Activated CD8-positive, alpha-beta memory T cell treated with anti-CD3 and anti-CD28 coated beads, Interleukin-2, amount 50 U/mL, for 4 hours (primary cell): ENCODE results near the gene PHF20.
"Not testable (repeated sequence)": the region's sequence is repeated elsewhere in the genome, so short reads cannot be mapped to it uniquely, and the experiment has no call there.

ENCODE experiments used
- DNase-seq: peaks from one replicate; pipeline ENCODE4 v3.0.0-alpha.2; 2020

The PHF20 gene

DNA sequence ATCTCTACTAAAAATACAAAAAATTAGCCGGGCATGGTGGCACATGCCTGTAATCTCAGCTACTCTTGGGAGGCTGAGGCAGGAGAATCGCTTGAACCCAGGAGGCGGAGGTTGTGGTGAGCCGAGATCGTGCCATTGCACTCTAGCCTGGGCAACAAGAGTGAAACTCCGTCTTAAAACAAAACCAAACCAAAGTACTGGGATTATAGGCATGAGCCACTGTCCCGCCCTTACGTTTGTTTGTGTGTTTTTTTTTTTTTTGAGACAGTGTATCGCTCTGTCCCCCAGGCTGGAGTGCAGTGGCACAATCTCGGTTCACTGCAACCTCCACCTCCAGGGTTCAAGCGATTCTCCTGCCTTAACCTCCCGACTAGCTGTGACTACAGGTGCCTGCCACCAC, 12.0 kb downstream of the PHF20 start:
- DNase-seq: not testable (repeated sequence)

DNA sequence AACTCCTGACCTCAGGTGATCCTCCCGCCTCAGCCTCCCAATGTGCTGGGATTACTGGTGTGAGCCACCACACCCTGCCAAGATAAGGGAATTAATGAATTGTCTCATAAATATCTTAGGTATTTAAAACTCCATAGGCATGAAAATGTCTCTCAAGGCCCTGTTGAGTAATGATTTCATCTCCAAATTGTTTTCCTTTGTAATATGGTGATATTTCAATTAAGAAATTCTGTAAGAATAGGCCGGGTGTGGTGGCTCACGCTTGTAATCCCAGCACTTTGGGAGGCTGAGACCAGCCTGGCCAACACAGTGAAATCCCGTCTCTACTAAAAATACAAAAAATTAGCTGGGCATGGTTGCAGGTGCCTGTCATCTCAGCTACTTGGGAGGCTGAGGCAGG, 13.7 kb downstream of the PHF20 start:
- not testable (repeated sequence) for DNase-seq

DNA sequence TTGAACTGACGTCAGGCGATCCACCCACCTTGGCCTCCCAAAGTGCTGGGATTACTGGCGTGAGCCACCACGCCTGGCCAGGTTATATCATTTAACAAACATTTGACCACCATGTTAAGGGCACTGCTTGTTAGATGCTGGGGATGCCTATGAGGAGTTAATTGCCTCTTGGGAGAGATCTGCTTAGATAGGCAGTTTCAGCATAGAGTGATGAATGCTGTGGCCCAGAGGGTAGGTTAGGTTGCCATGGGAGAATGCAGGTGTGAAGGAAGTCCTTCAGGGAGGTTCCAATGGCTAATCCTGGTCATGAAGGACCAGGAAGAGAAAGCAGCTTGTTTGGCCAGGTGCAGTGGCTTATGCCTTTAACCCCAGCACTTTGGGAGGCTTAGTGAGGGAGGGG, 17.0 kb downstream of the PHF20 start:
- no peak for DNase-seq

DNA sequence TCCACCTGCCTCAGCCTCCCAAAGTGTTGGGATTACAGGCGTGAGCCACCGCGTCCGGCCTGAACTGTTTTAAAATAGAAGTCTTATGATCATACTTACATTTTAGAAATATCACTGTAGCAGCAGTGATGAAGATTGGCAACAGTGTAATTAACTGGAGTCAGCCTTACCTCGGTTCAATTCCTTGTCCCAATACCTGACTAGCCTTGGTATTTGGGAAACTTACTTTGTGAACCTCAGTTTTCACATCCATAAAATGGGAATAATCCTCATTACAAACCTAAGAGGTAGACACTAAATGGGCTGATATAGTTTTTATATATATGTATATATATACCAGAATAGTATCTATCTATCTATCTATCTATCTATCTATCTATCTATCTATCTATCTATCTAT, 19.3 kb downstream of the PHF20 start:
- no peak for DNase-seq

DNA sequence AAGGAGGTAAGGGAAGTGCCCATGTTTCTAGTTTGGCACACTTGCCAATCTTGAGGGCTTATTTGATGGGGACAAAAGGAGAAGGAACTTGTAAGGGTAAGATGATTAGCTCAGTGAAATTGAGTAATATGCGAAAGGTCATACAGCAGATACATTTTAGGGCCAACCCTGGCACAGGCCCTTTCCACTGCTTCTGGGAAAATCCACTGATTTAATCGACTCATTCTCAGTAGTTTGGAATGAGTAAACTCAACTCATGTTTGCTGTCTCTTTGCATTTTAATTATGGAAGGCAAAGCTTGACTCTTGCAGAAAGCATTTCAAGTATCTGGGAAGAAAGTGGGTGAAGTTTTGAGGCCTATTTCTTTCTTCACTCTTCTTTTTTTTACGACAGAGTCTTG, 20.0 kb downstream of the PHF20 start:
- DNase-seq: no peak

DNA sequence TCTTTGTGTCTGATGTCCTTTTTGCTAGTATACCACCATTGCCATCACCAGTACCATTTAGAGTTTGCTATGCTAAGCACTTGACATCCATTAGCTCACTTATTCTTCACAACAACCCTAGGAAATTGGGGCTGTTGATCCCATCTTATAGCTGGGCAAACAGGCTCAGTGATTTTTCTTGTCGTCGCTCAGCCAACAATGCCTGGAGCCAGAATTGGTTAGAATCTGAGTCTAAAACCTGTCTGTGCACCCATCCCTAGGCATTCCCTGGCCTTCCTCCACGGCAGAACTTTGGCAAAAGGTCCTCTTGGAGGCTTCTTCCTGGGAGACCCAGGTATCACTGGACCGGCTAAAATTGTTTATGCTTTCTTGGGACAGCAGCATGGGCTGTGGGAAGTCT, 20.9 kb downstream of the PHF20 start:
- DNase-seq: no peak

DNA sequence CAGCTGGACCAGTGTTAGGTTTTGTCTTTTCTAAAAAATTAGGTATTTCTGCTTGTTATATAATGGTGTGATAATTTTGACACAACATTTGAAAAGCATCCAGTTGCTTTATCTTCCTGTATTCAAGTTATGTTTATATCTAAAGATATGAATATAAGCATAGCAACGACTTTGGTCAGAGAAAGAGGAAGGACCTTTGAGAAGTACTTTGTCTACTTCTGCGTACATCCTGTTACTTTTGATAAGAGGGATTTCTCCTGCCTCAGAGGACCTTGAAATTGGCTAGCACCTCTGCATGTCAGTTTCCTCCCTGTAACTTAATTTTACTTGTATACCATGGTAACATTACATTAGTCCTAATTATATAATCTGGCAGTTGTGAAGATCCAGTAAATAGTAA, 24.8 kb downstream of the PHF20 start:
- DNase-seq: no peak

DNA sequence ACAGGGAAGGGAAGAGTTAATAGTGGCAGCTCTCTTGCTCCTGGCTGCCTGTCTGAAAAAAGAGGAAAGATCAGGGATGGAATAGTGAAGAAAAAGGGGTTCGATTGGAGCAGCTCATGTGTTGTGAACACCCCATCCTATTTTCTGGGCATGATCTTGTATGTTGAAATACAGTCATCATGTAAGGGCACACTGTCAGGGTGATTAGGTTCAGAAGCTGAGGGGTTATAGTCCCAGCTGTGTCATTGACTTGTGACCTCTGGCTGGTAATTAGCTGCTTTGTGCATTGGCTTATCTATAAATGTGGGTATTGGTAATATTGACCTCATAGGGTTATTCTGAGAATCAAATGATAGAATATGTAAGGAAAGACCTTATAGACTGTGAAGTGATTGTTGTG, 30.1 kb downstream of the PHF20 start:
- DNase-seq: no peak

DNA sequence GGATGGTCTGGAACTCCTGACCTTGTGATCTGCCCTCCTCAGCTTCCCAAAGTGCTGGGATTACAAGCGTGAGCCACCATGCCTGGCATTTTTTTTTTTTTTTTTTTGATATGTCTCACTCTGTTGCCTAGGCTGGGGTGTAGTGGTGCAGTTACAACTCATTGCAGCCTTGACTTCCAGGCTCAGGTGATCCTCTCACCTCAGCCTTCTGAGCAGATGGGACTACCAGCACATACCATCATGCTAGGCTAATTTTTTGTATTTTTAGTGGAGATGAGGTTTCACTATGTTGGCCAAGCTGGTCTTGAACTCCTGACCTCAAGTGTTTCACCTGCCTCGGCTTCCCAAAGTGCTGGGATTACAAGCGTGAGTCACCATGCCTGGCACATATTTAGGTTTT, 34.3 kb downstream of the PHF20 start:
- DNase-seq: no peak

DNA sequence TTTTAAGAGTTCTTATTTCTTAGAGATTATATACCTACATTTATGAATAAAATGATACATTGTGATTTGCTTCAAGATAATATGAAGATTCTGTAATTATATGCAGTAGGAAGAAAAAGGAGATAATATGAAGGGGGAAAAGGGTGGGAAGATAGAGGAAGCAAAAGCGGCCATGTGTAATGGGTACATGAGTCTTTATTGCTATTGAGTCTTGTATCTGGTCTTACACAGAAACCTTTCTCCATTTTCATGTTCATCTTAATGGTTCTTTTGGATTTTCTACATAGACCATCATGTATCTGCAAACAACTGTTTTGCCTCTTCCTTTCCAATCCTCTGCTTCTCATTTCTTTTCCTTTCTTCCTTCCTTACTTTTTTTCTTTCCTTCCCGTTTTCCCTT, 36.1 kb downstream of the PHF20 start:
- DNase-seq: no peak

DNA sequence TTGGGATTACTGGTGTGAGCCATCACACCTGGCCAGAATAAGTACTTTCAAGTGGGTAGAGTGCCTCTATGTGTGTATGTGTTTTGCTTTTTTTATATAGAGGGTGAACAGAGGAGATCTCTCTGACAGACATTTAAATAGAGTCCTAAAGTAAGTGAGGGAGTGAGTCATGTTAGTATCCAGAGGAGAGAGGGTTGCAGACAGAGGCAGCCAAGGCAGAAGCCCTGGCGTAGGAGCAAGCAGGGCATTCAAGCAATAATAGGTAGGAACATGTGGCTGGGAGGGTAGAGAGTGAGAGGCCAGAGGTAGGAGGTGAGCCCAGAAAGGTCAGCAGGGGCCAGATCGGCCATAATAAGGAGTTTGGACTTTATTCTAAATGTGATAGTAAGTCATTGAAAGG, 48.9 kb downstream of the PHF20 start:
- DNase-seq: no peak

DNA sequence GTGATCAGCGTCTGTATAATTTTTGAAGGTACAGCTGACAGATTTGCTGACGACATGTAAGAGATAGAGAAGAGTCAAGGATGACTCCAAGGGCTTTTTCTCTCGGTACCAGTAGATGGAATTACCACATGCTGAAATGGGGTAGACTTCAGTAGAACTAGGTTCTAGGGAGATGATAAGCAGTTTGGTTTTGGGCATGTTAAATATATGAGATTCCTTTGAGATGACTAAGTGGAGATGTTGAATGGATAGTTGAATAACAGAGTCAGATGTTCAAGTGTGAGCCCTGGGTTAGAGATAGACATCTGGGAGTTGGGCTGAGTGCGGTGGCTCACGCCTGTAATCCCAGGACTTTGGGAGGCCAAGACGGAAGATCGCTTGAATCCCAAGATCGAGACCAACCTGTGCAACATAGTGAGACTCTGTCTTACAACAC, 50.0 kb downstream of the PHF20 start:
- DNase-seq: no peak

DNA sequence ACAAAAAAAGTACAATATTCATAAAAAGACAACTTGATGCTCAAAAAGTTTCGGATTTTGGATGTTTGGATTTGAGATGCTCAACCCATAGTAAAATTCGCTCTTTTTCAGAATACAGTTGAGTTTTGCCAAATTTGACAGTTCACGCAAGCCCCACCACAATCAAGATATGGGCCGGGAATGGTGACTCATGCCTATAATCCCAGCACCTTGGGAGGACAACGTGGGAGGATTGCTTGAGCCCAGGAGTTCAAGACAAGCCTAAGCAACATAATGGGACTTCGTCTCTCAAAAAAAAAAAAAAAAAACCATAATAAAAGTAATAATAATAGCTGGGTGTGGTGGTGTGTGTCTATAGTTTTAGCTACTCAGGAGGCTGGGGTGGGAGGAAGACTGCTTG, 51.3 kb downstream of the PHF20 start:
- no peak for DNase-seq

DNA sequence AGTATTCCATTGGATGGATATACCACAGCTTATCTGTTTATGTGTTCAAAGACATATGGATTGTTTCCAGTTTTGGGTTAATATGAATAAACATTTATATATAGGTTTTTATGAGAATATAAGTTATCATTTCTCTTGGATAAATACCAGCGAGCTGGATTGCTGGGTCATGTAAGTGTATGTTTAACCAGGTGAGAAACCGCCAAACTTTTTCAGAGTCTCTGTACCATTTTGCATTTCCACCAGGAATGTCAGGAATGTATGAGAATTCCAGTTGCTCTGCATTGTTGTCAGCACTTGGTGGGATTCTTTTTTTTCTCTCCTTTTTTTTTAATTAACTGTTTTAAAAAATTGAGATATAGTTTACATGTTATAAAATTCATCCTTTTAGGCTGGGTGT, 52.1 kb downstream of the PHF20 start:
- no peak for DNase-seq

DNA sequence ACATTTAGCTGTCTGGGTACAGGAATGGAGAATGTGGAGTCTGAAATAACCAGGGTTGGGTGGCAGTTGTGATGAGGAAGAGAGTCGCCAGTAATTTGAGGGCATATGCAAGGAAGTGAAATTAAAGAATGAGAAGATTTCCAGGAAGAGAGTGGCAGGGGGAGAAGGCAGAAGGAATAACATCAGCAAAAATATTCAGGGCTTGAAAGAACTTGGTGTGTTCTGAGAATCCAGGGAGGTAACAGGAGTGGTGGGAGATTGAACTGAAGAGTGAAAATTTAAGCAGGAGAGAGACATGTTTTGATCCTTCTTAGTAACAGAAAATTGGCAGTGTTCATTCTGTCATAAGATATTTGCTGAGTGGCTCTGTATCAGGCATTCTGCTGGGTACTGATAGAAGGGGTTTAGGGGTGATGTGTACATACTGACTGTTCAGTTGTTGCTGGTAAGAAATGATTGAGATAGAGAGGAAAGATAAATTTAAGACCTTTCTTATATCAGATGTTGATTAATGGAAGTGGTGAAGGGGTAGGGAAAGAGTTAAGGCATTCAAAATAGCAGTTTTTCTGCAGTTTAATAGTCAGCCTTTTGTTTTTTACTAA, 54.7 kb downstream of the PHF20 start:
- no peak for DNase-seq

DNA sequence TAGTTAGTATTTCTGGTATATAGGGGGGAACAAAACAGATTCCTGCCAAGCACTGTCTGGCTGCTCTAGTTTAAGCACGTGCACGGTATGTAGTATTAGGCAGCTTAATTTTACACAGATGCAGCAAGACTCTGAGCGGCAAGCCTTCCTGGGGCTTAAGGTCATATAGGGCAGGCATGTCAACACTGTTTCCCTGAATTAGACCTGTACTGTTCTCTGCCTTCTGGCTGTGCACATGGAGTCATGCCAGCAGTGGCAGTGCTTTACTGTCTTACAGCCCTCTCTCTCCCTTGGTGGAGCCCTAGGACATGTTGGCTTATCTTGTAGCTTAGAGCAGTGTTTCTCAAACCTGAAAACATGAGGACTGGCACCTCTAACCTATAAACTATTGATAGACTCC, 56.6 kb downstream of the PHF20 start:
- DNase-seq: no peak

DNA sequence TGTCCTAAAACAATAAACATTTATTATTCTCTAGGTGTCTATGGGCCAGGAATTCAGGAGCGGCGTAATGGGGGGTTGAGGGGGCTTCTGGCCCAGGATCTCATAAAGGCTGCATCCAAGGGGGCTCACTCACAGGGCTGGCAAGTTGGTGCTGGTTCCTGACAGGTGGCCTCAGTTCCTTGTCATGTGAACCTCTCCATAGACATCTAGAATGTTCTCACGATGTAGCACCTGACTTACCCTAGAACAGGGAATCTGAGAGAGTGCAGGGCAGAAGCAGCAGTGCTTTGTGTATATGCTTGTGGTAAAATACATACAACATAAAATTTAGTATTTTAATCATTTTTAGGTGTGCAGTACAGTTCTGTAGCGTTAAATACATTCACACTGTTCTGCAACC, 57.1 kb downstream of the PHF20 start:
- no peak for DNase-seq

DNA sequence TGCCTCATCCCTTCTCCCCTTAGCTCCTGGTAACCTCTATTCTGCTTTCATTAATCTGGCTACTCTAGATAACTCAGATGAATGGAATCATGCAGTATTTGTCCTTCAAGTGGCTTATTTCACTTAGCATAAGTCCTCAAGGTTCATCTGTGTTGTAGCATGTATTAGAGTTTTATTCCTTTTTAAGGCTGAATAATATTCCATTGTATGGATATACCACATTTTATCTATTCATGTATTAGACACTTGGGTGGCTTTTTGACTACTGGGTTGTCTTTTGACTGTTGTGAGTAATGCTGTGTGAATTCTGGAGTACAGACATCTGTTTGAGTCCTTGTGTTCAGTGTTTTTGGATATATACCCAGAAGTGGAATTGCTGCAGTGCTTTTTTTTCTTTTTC, 58.4 kb downstream of the PHF20 start:
- DNase-seq: no peak

DNA sequence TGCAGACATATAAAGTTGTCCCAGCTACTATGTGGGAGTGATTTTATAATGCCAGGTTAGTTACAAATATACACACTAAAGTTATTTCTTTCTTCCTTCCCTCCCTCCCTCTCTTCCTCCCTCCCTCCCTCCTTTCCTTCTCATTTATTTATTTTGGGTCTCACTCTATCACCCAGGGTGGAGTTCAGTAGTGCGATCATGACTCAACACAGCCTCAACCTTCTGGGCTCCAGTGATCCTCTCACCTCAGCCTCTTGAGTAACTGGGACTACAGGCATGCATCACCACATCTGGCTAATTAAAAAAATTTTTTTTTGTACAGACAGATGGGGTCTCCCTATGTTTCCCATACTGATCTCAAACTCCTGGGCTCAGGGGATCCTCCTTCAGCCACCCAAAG, 59.2 kb downstream of the PHF20 start:
- DNase-seq: no peak

DNA sequence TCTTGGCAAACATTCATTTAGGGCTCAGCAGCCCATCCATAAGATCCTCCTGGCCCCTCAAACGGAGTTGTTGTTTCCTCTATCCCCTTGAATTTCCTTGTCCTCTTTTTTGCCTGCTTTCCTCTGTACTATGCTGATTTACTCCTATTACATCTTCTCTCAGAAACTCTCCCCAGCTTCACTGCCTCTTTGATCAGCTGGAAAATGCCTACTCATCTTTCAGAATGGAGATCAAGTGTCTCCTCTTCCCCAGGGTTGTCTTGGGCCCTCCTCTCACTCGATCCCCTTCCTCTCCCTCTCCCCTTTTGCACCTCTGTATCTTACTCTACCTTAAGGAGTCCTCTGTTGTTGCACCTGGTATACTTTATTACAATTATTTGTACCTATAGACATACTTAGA, 60.2 kb downstream of the PHF20 start:
- no peak for DNase-seq

DNA sequence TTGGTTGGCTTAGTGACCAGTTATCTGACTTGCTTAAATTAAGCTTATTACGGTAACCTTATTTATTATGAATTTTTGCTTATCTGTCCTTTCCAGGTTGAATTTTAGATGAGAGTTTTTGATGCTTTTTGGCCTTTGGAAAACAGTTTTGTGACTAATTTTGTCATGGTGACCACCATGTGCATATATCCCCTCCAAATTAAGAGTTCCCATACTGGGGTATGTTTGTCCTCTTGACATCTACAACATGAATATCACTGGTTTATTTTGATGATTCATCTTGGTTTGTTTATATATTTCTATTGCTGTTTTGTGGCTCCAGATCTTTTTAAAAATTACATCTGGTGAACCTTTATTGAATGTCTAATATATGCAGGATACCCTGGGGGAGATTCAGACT, 61.4 kb downstream of the PHF20 start:
- DNase-seq: no peak

DNA sequence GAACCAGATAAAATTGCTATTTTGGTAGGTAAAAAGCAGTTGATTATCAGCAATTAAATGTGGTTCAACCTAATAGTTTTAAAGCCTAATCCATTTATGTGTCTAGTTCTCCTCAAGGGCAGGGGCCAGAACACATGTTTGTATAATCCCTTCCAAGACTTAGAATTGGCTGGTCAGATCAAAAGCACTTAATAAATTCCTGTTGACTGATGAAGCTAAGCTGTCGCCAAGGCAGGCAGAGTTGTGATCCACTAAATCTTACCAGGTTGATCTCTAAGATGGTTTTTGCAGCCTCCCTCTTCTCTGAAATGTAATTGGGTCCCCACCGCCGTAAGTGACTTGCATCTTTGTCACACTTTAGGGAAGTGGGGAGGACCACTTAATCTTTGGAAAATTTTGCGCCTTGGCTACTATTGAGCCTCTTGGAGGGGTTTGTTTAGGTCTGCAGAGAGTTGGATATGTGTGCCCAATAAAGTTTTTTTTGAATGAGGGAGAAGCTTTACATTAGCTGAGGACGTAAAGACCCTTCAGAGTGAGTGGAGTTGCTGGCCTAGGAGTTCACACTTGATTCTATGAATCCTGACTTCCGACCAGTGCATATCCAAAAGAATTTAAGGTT, 65.9 kb downstream of the PHF20 start:
- no peak for DNase-seq

DNA sequence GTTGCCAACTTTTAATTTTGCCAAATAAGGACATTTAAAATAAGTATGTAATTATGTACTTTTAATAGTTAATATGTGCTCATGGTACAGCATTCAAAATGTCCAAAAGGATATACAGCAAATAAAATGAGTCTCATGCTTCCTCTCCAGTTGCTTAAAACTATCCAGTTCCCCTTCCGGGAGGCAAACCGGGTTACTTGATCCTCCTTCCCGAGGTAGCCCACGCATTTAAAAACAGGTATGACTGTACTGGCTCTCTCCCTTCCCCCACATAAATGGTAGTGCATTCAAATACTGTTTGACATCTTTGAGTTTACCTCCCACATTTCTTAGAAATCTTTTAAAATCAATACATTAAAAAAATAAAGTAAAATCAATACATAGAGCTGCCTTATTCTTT, 66.4 kb downstream of the PHF20 start:
- DNase-seq: no peak

DNA sequence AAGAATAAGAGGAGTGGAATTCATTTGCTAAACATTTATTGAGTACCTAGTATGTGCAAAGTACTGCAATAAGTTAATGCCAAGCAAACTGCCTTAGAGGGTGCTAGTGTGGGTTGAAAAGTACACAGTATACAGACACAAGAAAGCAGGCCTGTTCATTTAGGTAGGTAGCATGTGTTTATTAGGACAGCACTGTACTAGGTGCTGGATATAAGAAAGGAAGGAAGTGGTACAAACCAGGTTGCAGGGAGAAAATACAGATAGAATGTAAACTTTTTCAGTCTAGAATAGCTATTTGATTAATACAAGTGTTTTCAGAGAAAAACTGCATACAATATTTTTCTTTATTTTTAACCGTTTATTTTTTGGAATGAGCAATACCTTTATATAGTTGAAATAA, 68.1 kb downstream of the PHF20 start:
- no peak for DNase-seq

DNA sequence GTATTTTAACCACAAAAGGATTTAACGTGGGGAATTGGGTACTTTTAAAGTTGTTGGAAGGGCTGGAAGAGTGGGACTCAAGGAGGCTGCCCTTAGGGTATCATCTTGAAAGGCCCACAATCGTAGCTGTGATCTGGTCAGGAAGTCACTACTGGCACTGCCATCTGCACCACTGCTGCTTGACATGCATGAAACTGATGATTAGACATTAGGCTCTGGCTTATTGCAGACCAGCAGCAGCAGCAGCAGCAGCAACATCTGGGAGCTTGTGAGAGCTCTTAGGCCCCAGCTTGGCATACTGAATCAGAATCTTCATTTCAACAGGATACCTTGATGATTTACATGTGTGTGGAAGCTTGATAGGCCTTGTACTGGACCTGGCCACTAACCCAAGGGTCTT, 68.6 kb downstream of the PHF20 start:
- no peak for DNase-seq

DNA sequence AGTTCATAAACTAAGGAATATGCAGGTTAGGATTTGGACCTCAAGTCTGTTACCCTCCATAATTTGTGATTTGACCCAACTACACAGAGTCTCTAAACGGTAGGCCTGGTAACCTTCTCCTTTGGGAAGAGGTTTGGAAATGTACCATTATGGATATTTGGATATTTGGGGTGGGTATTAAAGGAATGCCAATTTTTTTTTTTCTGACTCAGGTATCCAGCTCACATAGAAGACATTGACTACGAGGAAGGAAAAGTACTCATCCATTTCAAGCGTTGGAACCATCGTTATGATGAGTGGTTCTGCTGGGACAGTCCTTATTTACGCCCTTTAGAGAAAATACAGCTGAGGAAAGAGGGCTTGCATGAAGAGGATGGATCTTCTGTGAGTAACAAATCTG, 70.5 kb downstream of the PHF20 start:
- no peak for DNase-seq
